SHP77 (cell line): Measurements from ENCODE around the gene BCAS3.
"Not testable (repeated sequence)": the region's sequence is repeated elsewhere in the genome, so short reads cannot be mapped to it uniquely, and the experiment has no call there.

ENCODE experiments used
- DNase-seq, 2 experiments: peaks; one replicate each; lab custom pipeline; 2025; lab: John Stamatoyannopoulos, UW

Gene BCAS3

GRCh38 chr17:61338000-61338798, 660.5 kb downstream of the BCAS3 start:
- no peak for DNase-seq

- DNase-seq = no peak
Measured at GRCh38 chr17:61338874-61339478, 661.3 kb downstream of the BCAS3 start.

- DNase-seq = no peak
Measured at GRCh38 chr17:61340431-61341209, 663.0 kb downstream of the BCAS3 start.

- DNase-seq = no peak
Measured at GRCh38 chr17:61343576-61343975, 665.9 kb downstream of the BCAS3 start.

GRCh38 chr17:61345061-61345460, 667.4 kb downstream of the BCAS3 start:
- DNase-seq = no peak

- DNase-seq = no peak
Measured at GRCh38 chr17:61345825-61346666, 668.4 kb downstream of the BCAS3 start.

GRCh38 chr17:61349350-61349749, 671.7 kb downstream of the BCAS3 start:
- DNase-seq = no peak

GRCh38 chr17:61351745-61352407, 674.2 kb downstream of the BCAS3 start:
- DNase-seq = no peak

GRCh38 chr17:61352408-61352770, 674.7 kb downstream of the BCAS3 start:
- DNase-seq = no peak

- no peak for DNase-seq
Measured at GRCh38 chr17:61352781-61353491, 675.3 kb downstream of the BCAS3 start.

GRCh38 chr17:61353615-61354014, 676.0 kb downstream of the BCAS3 start:
- no peak for DNase-seq

- no peak for DNase-seq
Measured at GRCh38 chr17:61354895-61355874, 677.5 kb downstream of the BCAS3 start.

- DNase-seq = not testable (repeated sequence)
Measured at GRCh38 chr17:61357061-61357460, 679.4 kb downstream of the BCAS3 start.

- DNase-seq = not testable (repeated sequence)
Measured at GRCh38 chr17:61359513-61359912, 681.9 kb downstream of the BCAS3 start.

- no peak for DNase-seq
Measured at GRCh38 chr17:61360318-61360943, 682.8 kb downstream of the BCAS3 start.

GRCh38 chr17:61361084-61361483, 683.4 kb downstream of the BCAS3 start:
- DNase-seq = no peak

- DNase-seq = no peak
Measured at GRCh38 chr17:61362396-61362795, 684.7 kb downstream of the BCAS3 start.

- DNase-seq = no peak
Measured at GRCh38 chr17:61362852-61363600, 685.4 kb downstream of the BCAS3 start.
